ENCODE results near the gene ACTC1. TPM values are rescaled to one million over a fixed set of nuclear protein-coding genes. Genes with fewer than 3 reads are reported as not detected.

Gene ACTC1
- polyA plus RNA-seq, 1 experiment = 0.46 TPM

DNA sequence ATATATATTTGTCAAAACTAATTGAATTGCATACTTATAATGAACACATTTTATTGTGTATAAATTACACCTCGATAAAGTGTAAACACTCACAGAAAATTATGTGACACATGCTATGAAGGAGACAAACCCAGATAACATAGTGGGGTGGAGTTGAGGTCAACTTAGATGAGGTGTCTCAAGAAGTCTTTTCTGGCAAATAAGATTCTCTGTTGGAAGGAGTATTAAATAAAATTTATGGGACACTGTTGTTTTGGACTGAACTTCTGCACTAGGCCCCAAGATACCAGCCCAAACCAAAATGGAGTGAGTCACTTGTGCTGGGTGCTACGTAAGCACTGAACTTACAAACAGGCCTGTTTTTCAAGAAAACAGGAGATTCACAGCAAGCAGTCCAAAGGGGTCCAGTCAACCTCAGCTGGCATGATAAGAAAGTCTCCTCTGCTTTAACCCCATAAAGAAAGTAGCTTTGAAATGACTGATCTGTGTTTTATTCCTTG is 18.7 kb downstream of the ACTC1 start:
- ChIA-PET POLR2A (no interaction called here), CTCF (interaction anchor here (0.6 to 1.2 kb wide), 2 partner anchors 40 to 68 kb away, joined by 3 to 4 read pairs; no protein-coding TSS in a partner anchor)
- no peaks in the 10 kb centered on the region for H3K9me3 ChIP-seq (ENCODE audit: control insufficient read depth, insufficient read depth, low read length)
- H3K4me3 ChIP-seq (ENCODE audit: low read depth, low read length) = no peak overlapping the region
- no peak for TF ChIP-seq CTCF (IDR thresholded peaks at IDR 0.05; ENCODE audit: low read depth, low read length)
- peaks cover 21% of the 10 kb centered on the region for H3K27me3 ChIP-seq (ENCODE audit: control insufficient read depth, insufficient read depth, low read length)
- no peak overlapping the region for H3K27ac ChIP-seq (ENCODE audit: low read depth, low read length)
- DNase-seq (ENCODE audit: low read depth, low spot score) = no peak

- POLR2A ChIA-PET = no interaction called here
- Histone ChIP-seq H3K9me3 (ENCODE audit: control insufficient read depth, insufficient read depth, low read length) (no peaks in the 10 kb centered on the region), H3K4me3 (ENCODE audit: low read depth, low read length) (no peak overlapping the region), H3K27ac (ENCODE audit: low read depth, low read length) (no peak overlapping the region), H3K27me3 (ENCODE audit: control insufficient read depth, insufficient read depth, low read length) (peaks cover 34% of the 10 kb centered on the region)
- no peak for TF ChIP-seq CTCF (IDR thresholded peaks at IDR 0.05; ENCODE audit: low read depth, low read length)
- no peak for DNase-seq (ENCODE audit: low read depth, low spot score)
- CTCF ChIA-PET = no interaction called here
These were observed 21.4 kb downstream of the ACTC1 start for GRCh38 chr15:34773917-34774316.

GRCh38 chr15:34773013-34773412 is 22.3 kb downstream of the ACTC1 start:
- no peak overlapping the region for H3K4me3 ChIP-seq (ENCODE audit: low read depth, low read length)
- peaks cover 34% of the 10 kb centered on the region for H3K27me3 ChIP-seq (ENCODE audit: control insufficient read depth, insufficient read depth, low read length)
- no peaks in the 10 kb centered on the region for H3K9me3 ChIP-seq (ENCODE audit: control insufficient read depth, insufficient read depth, low read length)
- DNase-seq (ENCODE audit: low read depth, low spot score) = no peak
- POLR2A ChIA-PET = no interaction called here
- CTCF ChIA-PET = no interaction called here
- no peak overlapping the region for H3K27ac ChIP-seq (ENCODE audit: low read depth, low read length)
- no peak for TF ChIP-seq CTCF (IDR thresholded peaks at IDR 0.05; ENCODE audit: low read depth, low read length)

DNA sequence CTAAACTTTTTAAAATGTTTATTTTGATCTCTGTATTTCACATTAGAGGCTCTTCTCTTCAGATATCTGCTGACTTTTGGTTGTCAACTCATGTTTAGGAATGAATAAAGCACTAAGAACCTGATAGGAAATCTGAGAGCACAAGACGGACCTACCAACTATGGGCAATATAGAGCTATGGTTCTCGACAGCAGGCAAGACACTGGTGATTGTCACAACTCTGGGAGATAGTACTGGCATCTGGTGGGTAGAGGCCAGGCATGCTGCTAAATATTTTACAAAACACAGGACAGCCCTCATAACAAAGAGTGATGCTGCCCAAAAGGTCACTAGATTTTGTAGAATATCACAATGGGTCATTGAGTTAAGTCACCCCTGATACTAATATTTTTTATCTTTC is 23.0 kb downstream of the ACTC1 start:
- H3K27ac ChIP-seq (ENCODE audit: low read depth, low read length) = no peak overlapping the region
- H3K4me3 ChIP-seq (ENCODE audit: low read depth, low read length) = no peak overlapping the region
- ChIA-PET CTCF (no interaction called here), POLR2A (no interaction called here)
- TF ChIP-seq CTCF (IDR thresholded peaks at IDR 0.05; ENCODE audit: low read depth, low read length) = no peak
- peaks cover 34% of the 10 kb centered on the region for H3K27me3 ChIP-seq (ENCODE audit: control insufficient read depth, insufficient read depth, low read length)
- DNase-seq (ENCODE audit: low read depth, low spot score) = no peak
- H3K9me3 ChIP-seq (ENCODE audit: control insufficient read depth, insufficient read depth, low read length) = no peaks in the 10 kb centered on the region

DNA sequence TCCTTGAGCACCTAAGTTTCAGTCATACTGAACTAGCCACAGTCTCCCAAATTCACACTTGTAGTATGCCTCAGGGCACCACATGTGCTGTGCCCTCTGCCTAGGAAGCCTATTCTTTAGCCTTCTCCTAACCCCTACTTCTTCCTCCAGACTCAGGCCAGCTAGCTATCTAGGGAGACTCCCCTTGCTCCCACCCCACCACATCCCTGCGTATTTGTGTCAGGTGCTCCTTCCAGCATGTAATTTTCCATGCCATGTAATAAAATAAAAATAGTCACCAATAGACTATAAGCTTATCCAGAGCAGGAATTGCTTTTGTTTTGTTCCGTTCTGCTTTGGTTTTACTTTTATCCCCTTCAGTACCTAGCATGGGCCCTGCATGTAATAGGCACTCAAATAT is 25.6 kb downstream of the ACTC1 start:
- TF ChIP-seq CTCF (IDR thresholded peaks at IDR 0.05; ENCODE audit: low read depth, low read length) = no peak
- no peak for DNase-seq (ENCODE audit: low read depth, low spot score)
- Histone ChIP-seq H3K9me3 (ENCODE audit: control insufficient read depth, insufficient read depth, low read length) (no peaks in the 10 kb centered on the region), H3K4me3 (ENCODE audit: low read depth, low read length) (no peak overlapping the region), H3K27me3 (ENCODE audit: control insufficient read depth, insufficient read depth, low read length) (peaks cover 25% of the 10 kb centered on the region), H3K27ac (ENCODE audit: low read depth, low read length) (no peak overlapping the region)
- ChIA-PET CTCF (interaction anchor here (1.0 kb wide), 1 partner anchor 151 kb away, joined by 4 read pairs; no protein-coding TSS in a partner anchor), POLR2A (no interaction called here)

Data from AG04450 (cell line).